ENCODE data around the gene CARD14.

- TF ChIP-seq POLR2AphosphoS5 (IDR thresholded peaks at IDR 0.05; ENCODE audit: low read depth, low read length) = no peak
- no peak for TF ChIP-seq POLR2A (IDR thresholded peaks at IDR 0.05; ENCODE audit: low read depth, low read length)
Measured at GRCh38 chr17:80246266-80246681, 76.4 kb downstream of the CARD14 start.
